ENCODE results near the gene PPM1L. TPM values are rescaled to one million over a fixed set of nuclear protein-coding genes. Genes with fewer than 3 reads are reported as not detected.

Gene PPM1L
- polyA plus RNA-seq, 1 experiment = 0.66 TPM

- TF ChIP-seq, protein P1, sequence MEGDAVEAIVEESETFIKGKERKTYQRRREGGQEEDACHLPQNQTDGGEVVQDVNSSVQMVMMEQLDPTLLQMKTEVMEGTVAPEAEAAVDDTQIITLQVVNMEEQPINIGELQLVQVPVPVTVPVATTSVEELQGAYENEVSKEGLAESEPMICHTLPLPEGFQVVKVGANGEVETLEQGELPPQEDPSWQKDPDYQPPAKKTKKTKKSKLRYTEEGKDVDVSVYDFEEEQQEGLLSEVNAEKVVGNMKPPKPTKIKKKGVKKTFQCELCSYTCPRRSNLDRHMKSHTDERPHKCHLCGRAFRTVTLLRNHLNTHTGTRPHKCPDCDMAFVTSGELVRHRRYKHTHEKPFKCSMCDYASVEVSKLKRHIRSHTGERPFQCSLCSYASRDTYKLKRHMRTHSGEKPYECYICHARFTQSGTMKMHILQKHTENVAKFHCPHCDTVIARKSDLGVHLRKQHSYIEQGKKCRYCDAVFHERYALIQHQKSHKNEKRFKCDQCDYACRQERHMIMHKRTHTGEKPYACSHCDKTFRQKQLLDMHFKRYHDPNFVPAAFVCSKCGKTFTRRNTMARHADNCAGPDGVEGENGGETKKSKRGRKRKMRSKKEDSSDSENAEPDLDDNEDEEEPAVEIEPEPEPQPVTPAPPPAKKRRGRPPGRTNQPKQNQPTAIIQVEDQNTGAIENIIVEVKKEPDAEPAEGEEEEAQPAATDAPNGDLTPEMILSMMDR (IDR thresholded peaks at IDR 0.05; ENCODE audit: insufficient read depth, low read depth, low read length) = no peak
- peaks cover 13% of the 10 kb centered on the region for H3K27me3 ChIP-seq (ENCODE audit: control insufficient read depth, insufficient read depth, low read length)
- CTCF ChIA-PET = interaction anchor here (1.1 to 3.6 kb wide), 2 partner anchors 12 to 68 kb away, joined by 4 to 12 read pairs; no protein-coding TSS in a partner anchor
- peak overlapping the region; percentile 63 for H3K4me3 ChIP-seq (ENCODE audit: low read depth, low read length)
- H3K36me3 ChIP-seq (ENCODE audit: control insufficient read depth, insufficient read depth, low read length) = no peaks in the 10 kb centered on the region
- POLR2A ChIA-PET = interaction anchor here (0.6 kb wide), 1 partner anchor 1030 kb away, joined by 3 read pairs; no protein-coding TSS in a partner anchor
- DNase-seq (ENCODE audit: low read depth) = no peak
These were observed 2.1 kb upstream of the PPM1L start for GRCh38 chr3:160753953-160754352.

- DNase-seq (ENCODE audit: low read depth) = no peak
- TF ChIP-seq, protein P1 (IDR thresholded peaks at IDR 0.05; ENCODE audit: insufficient read depth, low read depth, low read length) = no peak
- Histone ChIP-seq H3K36me3 (ENCODE audit: control insufficient read depth, insufficient read depth, low read length) (no peaks in the 10 kb centered on the region), H3K27me3 (ENCODE audit: control insufficient read depth, insufficient read depth, low read length) (peaks cover 13% of the 10 kb centered on the region), H3K4me3 (ENCODE audit: low read depth, low read length) (peak overlapping the region; percentile 63)
- CTCF ChIA-PET = interaction anchor here (1.1 to 3.6 kb wide), 2 partner anchors 11 to 68 kb away, joined by 4 to 12 read pairs; no protein-coding TSS in a partner anchor
- POLR2A ChIA-PET = interaction anchor here (0.6 kb wide), 1 partner anchor 1030 kb away, joined by 3 read pairs; no protein-coding TSS in a partner anchor
These were observed 1.6 kb upstream of the PPM1L start for GRCh38 chr3:160754371-160754854.

DNA sequence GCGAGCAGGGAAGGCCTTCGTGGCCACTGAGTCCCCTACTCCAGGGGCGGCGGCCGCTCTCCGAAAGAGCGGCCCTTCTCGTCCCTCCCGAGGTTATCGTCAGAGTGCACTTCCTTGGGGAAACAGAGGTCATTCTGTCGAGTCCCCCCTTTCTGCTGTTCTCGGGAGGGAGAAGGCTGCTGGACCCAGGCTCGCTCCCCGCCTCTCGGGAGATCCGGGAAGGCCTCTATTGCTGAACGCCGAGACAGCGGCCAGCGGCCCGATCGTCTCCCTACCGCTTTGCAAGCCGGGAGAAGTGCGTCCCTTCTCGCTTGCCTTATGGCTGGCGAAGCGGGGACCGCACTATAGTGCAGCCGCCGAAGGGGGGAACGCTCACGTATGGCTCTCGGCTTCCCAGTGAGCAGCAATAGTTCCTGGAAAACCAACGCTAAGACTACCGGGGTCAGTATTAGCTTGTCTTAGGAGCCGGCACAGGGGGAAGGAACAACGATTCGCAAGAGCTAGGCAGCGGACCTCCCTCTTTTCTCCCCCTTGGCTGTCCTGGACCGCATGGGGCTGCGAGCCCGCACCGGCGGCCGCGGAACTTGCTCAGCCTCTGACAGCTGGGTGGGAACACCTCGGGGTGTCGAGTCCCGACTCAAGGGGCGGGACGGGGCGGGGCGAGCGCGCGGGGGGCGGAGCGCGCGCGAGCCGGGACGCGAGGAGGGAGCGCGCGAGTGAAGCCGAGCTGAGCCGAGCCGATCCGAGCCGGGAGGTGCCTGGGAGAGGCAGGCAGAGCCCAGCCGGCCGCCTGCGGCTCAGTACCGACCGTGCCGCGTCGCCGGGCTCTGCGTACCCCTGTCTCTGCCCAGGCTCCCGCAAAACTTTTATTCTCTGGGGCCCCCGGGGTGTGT, 930 bp upstream of the PPM1L start:
- CTCF ChIA-PET = interaction anchor here (1.0 to 3.6 kb wide), 3 partner anchors 11 to 69 kb away, joined by 3 to 12 read pairs (median 4); no protein-coding TSS in a partner anchor
- peak; percentile 69 for DNase-seq (ENCODE audit: low read depth)
- peaks cover 13% of the 10 kb centered on the region for H3K27me3 ChIP-seq (ENCODE audit: control insufficient read depth, insufficient read depth, low read length)
- POLR2A ChIA-PET = no interaction called here
- H3K4me3 ChIP-seq (ENCODE audit: low read depth, low read length) = peak overlapping the region; percentile 63
- H3K36me3 ChIP-seq (ENCODE audit: control insufficient read depth, insufficient read depth, low read length) = no peaks in the 10 kb centered on the region
- TF ChIP-seq, protein P1 (IDR thresholded peaks at IDR 0.05; ENCODE audit: insufficient read depth, low read depth, low read length) = no peak

- ChIA-PET POLR2A (no interaction called here), CTCF (interaction anchor here (0.8 kb wide), 1 partner anchor 181 kb away, joined by 5 read pairs; no protein-coding TSS in a partner anchor)
- TF ChIP-seq, protein P1 (IDR thresholded peaks at IDR 0.05; ENCODE audit: insufficient read depth, low read depth, low read length) = no peak
- Histone ChIP-seq H3K36me3 (ENCODE audit: control insufficient read depth, insufficient read depth, low read length) (no peaks in the 10 kb centered on the region), H3K27me3 (ENCODE audit: control insufficient read depth, insufficient read depth, low read length) (peaks cover 13% of the 10 kb centered on the region), H3K4me3 (ENCODE audit: low read depth, low read length) (no peak overlapping the region)
- DNase-seq (ENCODE audit: low read depth) = no peak
These were observed 1.4 kb downstream of the PPM1L start for GRCh38 chr3:160757233-160758106.
